GM19467 (cell line): Measurements from ENCODE around the gene ZGRF1.
"Not testable (repeated sequence)": the region's sequence is repeated elsewhere in the genome, so short reads cannot be mapped to it uniquely, and the experiment has no call there.

Experiments
- ATAC-seq: cut with Tn5 transposase; IDR thresholded peaks from one replicate; pipeline ENCODE4 v1.9.1; 2021; ENCODE audit warnings: mild to moderate bottlenecking, moderate library complexity; ENCODE audit not compliant: unreplicated experiment

The ZGRF1 gene

GRCh38 chr4:112516066-112516470, 120.6 kb downstream of the ZGRF1 start, which contains the start of gene NEUROG2:
NEUROG2 (minus strand) TSS chr4:112516180; CDS start chr4:112515475, 705 bp downstream.
- no peak for ATAC-seq

- peak; percentile 32 for ATAC-seq
Observed at GRCh38 chr4:112515198-112516065, 121.3 kb downstream of the ZGRF1 start.

- peak; percentile 3 for ATAC-seq
Observed at GRCh38 chr4:112514647-112515197, 122.0 kb downstream of the ZGRF1 start.

GRCh38 chr4:112513971-112514646, 122.6 kb downstream of the ZGRF1 start:
- no peak for ATAC-seq

- ATAC-seq: no peak
Observed at GRCh38 chr4:112511803-112512118, 124.9 kb downstream of the ZGRF1 start.

- ATAC-seq: no peak
Observed at GRCh38 chr4:112511093-112511802, 125.5 kb downstream of the ZGRF1 start.

GRCh38 chr4:112510291-112511092, 126.2 kb downstream of the ZGRF1 start:
- ATAC-seq: no peak

GRCh38 chr4:112509243-112510141, 127.2 kb downstream of the ZGRF1 start:
- ATAC-seq: no peak

- no peak for ATAC-seq
Observed at GRCh38 chr4:112508356-112508755, 128.4 kb downstream of the ZGRF1 start.

- no peak for ATAC-seq
Observed at GRCh38 chr4:112504807-112505206, 131.9 kb downstream of the ZGRF1 start.

- ATAC-seq: no peak
Observed at GRCh38 chr4:112502871-112503270, 133.8 kb downstream of the ZGRF1 start.

- no peak for ATAC-seq
Observed at GRCh38 chr4:112492321-112492720, 144.4 kb downstream of the ZGRF1 start.

- ATAC-seq: not testable (repeated sequence)
Observed at GRCh38 chr4:112490808-112491207, 145.9 kb downstream of the ZGRF1 start.
